GM18508 (cell line): ENCODE data around the gene CUBN.
"Not testable (repeated sequence)": the region's sequence is repeated elsewhere in the genome, so short reads cannot be mapped to it uniquely, and the experiment has no call there.

Experiments used
- ATAC-seq: cut with Tn5 transposase; IDR thresholded peaks from one replicate; pipeline ENCODE4 v1.9.1; 2021; ENCODE audit warnings: moderate number of reproducible peaks; ENCODE audit not compliant: insufficient read depth, unreplicated experiment

The CUBN gene

GRCh38 chr10:16853201-16853600, 276.4 kb downstream of the CUBN start:
- no peak for ATAC-seq

- no peak for ATAC-seq
Measured at GRCh38 chr10:16852624-16853023, 277.0 kb downstream of the CUBN start.

GRCh38 chr10:16848562-16849154, 281.0 kb downstream of the CUBN start:
- ATAC-seq: no peak

GRCh38 chr10:16847644-16848043, 282.0 kb downstream of the CUBN start:
- ATAC-seq: no peak

GRCh38 chr10:16845248-16845647, 284.4 kb downstream of the CUBN start:
- ATAC-seq: no peak

- no peak for ATAC-seq
Measured at GRCh38 chr10:16843252-16843870, 286.2 kb downstream of the CUBN start.

- ATAC-seq: no peak
Measured at GRCh38 chr10:16835228-16835627, 294.4 kb downstream of the CUBN start.

- ATAC-seq: no peak
Measured at GRCh38 chr10:16832351-16833080, 297.1 kb downstream of the CUBN start.

GRCh38 chr10:16828701-16829175, 300.9 kb downstream of the CUBN start:
- ATAC-seq: no peak

- peak; percentile 64 for ATAC-seq
Measured at GRCh38 chr10:16828114-16828568, 301.5 kb downstream of the CUBN start.

- ATAC-seq: not testable (repeated sequence)
Measured at GRCh38 chr10:16827474-16827873, 302.1 kb downstream of the CUBN start.

GRCh38 chr10:16822726-16823360, 306.8 kb downstream of the CUBN start:
- ATAC-seq: no peak

GRCh38 chr10:16822027-16822426, 307.6 kb downstream of the CUBN start:
- ATAC-seq: no peak

GRCh38 chr10:16820421-16820820, 309.2 kb downstream of the CUBN start:
- ATAC-seq: no peak

GRCh38 chr10:16820018-16820417, 309.6 kb downstream of the CUBN start:
- no peak for ATAC-seq

- no peak for ATAC-seq
Measured at GRCh38 chr10:16819436-16819835, 310.2 kb downstream of the CUBN start.

GRCh38 chr10:16819026-16819425, 310.6 kb downstream of the CUBN start:
- ATAC-seq: no peak

GRCh38 chr10:16817125-16818019, 312.2 kb downstream of the CUBN start, which contains the start of gene RSU1:
Gene RSU1 (minus strand): TSS chr10:16817424. CDS start chr10:16817081, 343 bp downstream.
- ATAC-seq: peak; percentile 99

GRCh38 chr10:16816830-16817124, 312.8 kb downstream of the CUBN start:
- no peak for ATAC-seq

GRCh38 chr10:16816171-16816570, 313.4 kb downstream of the CUBN start:
- no peak for ATAC-seq
